ENCODE results near the gene KANSL3. TPM values are rescaled to one million over a fixed set of nuclear protein-coding genes. Genes with fewer than 3 reads are reported as not detected.

The KANSL3 gene
- total and polyA plus RNA-seq, 9 of the 15 experiments (the other 6 are each of a cell fraction or from before 2014, with no cell fraction given), result 11.3 to 43.7 (median 27.9) TPM

DNA sequence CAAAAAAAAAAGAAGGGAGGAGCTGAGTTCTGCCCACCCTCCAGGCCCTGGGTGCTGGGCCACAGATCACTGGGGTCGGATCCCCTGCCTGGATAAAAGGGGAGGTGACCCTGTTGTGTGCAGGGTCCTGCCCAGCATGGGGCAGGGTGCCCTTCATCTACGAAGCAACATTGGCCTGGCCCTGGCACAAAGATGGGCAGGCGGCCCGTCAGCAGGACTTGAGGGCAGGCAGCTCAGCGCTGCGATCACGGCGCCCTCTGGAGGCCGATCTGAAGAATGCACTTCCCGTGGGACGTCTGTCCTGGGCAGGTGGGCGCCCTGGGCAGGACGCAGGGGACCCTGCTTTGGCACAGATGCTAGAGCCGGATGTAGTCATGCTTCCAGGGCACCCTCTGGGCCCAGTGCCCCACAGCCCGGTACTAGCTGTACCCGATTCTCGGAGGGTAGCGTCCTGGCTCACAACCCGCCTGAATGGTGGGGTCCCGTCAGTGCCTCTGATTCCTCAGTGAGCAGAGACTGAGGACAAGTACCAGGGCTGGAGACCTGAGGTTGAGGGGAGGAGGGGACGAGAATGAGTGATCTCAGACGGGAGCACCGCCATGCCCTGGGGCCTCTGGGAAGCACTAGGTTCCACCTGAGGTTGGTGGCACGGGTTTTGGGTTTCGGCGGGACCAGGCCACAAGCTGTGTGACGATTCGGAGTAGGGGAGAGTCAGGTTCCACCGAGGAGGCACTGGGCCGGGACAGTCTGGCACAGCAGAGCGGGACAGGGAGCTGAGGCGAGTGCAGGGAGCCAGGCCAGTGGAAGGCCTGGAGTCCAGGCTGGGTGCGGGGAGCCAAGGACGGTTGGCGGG, 83.6 kb downstream of the KANSL3 start (continued):
- TF ChIP-seq, protein P1, sequence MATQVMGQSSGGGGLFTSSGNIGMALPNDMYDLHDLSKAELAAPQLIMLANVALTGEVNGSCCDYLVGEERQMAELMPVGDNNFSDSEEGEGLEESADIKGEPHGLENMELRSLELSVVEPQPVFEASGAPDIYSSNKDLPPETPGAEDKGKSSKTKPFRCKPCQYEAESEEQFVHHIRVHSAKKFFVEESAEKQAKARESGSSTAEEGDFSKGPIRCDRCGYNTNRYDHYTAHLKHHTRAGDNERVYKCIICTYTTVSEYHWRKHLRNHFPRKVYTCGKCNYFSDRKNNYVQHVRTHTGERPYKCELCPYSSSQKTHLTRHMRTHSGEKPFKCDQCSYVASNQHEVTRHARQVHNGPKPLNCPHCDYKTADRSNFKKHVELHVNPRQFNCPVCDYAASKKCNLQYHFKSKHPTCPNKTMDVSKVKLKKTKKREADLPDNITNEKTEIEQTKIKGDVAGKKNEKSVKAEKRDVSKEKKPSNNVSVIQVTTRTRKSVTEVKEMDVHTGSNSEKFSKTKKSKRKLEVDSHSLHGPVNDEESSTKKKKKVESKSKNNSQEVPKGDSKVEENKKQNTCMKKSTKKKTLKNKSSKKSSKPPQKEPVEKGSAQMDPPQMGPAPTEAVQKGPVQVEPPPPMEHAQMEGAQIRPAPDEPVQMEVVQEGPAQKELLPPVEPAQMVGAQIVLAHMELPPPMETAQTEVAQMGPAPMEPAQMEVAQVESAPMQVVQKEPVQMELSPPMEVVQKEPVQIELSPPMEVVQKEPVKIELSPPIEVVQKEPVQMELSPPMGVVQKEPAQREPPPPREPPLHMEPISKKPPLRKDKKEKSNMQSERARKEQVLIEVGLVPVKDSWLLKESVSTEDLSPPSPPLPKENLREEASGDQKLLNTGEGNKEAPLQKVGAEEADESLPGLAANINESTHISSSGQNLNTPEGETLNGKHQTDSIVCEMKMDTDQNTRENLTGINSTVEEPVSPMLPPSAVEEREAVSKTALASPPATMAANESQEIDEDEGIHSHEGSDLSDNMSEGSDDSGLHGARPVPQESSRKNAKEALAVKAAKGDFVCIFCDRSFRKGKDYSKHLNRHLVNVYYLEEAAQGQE (IDR thresholded peaks at IDR 0.05; ENCODE audit: borderline replicate concordance), result peak; percentile 42; the same call in 1 of the 2 replicates
- TF ChIP-seq, protein P1 (CRISPR knock-in tag; IDR thresholded peaks at IDR 0.05; ENCODE audit: low read depth), result no peak
- TF ChIP-seq, protein P2, sequence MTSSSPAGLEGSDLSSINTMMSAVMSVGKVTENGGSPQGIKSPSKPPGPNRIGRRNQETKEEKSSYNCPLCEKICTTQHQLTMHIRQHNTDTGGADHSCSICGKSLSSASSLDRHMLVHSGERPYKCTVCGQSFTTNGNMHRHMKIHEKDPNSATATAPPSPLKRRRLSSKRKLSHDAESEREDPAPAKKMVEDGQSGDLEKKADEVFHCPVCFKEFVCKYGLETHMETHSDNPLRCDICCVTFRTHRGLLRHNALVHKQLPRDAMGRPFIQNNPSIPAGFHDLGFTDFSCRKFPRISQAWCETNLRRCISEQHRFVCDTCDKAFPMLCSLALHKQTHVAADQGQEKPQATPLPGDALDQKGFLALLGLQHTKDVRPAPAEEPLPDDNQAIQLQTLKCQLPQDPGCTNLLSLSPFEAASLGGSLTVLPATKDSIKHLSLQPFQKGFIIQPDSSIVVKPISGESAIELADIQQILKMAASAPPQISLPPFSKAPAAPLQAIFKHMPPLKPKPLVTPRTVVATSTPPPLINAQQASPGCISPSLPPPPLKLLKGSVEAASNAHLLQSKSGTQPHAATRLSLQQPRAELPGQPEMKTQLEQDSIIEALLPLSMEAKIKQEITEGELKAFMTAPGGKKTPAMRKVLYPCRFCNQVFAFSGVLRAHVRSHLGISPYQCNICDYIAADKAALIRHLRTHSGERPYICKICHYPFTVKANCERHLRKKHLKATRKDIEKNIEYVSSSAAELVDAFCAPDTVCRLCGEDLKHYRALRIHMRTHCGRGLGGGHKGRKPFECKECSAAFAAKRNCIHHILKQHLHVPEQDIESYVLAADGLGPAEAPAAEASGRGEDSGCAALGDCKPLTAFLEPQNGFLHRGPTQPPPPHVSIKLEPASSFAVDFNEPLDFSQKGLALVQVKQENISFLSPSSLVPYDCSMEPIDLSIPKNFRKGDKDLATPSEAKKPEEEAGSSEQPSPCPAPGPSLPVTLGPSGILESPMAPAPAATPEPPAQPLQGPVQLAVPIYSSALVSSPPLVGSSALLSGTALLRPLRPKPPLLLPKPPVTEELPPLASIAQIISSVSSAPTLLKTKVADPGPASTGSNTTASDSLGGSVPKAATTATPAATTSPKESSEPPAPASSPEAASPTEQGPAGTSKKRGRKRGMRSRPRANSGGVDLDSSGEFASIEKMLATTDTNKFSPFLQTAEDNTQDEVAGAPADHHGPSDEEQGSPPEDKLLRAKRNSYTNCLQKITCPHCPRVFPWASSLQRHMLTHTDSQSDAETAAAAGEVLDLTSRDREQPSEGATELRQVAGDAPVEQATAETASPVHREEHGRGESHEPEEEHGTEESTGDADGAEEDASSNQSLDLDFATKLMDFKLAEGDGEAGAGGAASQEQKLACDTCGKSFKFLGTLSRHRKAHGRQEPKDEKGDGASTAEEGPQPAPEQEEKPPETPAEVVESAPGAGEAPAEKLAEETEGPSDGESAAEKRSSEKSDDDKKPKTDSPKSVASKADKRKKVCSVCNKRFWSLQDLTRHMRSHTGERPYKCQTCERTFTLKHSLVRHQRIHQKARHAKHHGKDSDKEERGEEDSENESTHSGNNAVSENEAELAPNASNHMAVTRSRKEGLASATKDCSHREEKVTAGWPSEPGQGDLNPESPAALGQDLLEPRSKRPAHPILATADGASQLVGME (CRISPR knock-in tag; IDR thresholded peaks at IDR 0.05), result 0 out of 2 replicates have a peak, but pooled peaks have one; percentile 11
- TF ChIP-seq CBFA2T2 (conservative IDR thresholded peaks at IDR 0.05) (no peak), CXXC5 (CRISPR knock-in tag; IDR thresholded peaks at IDR 0.05) (0 out of 2 replicates have a peak, but pooled peaks have one; percentile 9), SMC3 (conservative IDR thresholded peaks at IDR 0.05; ENCODE audit: insufficient read depth, low read depth, low read length) (peak; percentile 61; the same call in 1 of the 2 replicates), CTBP1 (IDR thresholded peaks at IDR 0.05; ENCODE audit: borderline replicate concordance) (peak; percentile 60; the same call in 1 of the 2 replicates), TEAD1 (CRISPR knock-in tag; IDR thresholded peaks at IDR 0.05) (0 out of 4 replicates have a peak, but pooled peaks have one; percentile 29 to 37), ERF (CRISPR knock-in tag; IDR thresholded peaks at IDR 0.05) (0 out of 2 replicates have a peak, but pooled peaks have one; percentile 48)
- TF ChIP-seq, protein P3, sequence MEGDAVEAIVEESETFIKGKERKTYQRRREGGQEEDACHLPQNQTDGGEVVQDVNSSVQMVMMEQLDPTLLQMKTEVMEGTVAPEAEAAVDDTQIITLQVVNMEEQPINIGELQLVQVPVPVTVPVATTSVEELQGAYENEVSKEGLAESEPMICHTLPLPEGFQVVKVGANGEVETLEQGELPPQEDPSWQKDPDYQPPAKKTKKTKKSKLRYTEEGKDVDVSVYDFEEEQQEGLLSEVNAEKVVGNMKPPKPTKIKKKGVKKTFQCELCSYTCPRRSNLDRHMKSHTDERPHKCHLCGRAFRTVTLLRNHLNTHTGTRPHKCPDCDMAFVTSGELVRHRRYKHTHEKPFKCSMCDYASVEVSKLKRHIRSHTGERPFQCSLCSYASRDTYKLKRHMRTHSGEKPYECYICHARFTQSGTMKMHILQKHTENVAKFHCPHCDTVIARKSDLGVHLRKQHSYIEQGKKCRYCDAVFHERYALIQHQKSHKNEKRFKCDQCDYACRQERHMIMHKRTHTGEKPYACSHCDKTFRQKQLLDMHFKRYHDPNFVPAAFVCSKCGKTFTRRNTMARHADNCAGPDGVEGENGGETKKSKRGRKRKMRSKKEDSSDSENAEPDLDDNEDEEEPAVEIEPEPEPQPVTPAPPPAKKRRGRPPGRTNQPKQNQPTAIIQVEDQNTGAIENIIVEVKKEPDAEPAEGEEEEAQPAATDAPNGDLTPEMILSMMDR (IDR thresholded peaks at IDR 0.05 in 2 of 3, conservative IDR thresholded peaks at IDR 0.05 in 1 of 3; ENCODE audit: insufficient read depth in 2 of 3, low read depth in 1 of 3, low read length in 3 of 3), result peak; percentile 74 to 94 (median 79)

Measured in K562 (cell line).